Gastroesophageal sphincter (tissue), 4 donors: Measurements from ENCODE around the gene FAXC. TPM values are rescaled to one million over a fixed set of nuclear protein-coding genes. Genes with fewer than 3 reads are reported as not detected.

Experiments
- ATAC-seq: fragments of 150-250 bp; one replicate; pipeline ENCODE4 v1.9.1; 2016; ENCODE audit warnings: mild to moderate bottlenecking, moderate library complexity
- H3K27ac ChIP-seq, 4 donors: fragments of 200-600 bp; sonication (generic) in 3 of 4; 1 replicate in 3 of 4; 2 replicates in 1 of 4; pipeline ENCODE4 v1.5.1; 2016 to 2019
- H3K27me3 ChIP-seq: fragments of 200-600 bp; sonication (generic); one replicate; pipeline ENCODE4 v1.5.1; 2019
- H3K36me3 ChIP-seq, 2 donors: fragments of 200-600 bp; sonication (generic); one replicate each; pipeline ENCODE4 v1.5.1; 2019; ENCODE audit warnings: control low read depth in 1 of 2
- H3K4me1 ChIP-seq, 3 donors: fragments of 200-600 bp; sonication (generic); 1 replicate in 2 of 3; 2 replicates in 1 of 3; pipeline ENCODE4 v1.5.1; 2016 to 2019; ENCODE audit warnings: control low read depth in 2 of 3
- H3K4me3 ChIP-seq, 2 donors: fragments of 200-600 bp; sonication (generic); one replicate each; pipeline ENCODE4 v1.5.1; 2019; ENCODE audit warnings: mild to moderate bottlenecking in 1 of 2, moderate library complexity in 1 of 2
- H3K9me3 ChIP-seq, 3 donors: fragments of 200-600 bp; sonication (generic); one replicate each; pipeline ENCODE4 v1.5.1; 2017 to 2019; ENCODE audit warnings: control low read depth in 2 of 3
- EP300 ChIP-seq: sonication (generic); formaldehyde crosslinking; IDR thresholded peaks from one replicate; pipeline ENCODE4 v1.6.1; 2017; ENCODE audit warnings: antibody characterized with exemption, mild to moderate bottlenecking
- POLR2A ChIP-seq, 2 donors: fragments of 450-650 bp; IDR thresholded peaks; one replicate each; pipeline ENCODE4 v1.6.1; 2017; ENCODE audit warnings: antibody characterized with exemption in 2 of 2, mild to moderate bottlenecking in 2 of 2, moderate library complexity in 1 of 2
- POLR2AphosphoS5 ChIP-seq: sonication (generic); formaldehyde crosslinking; IDR thresholded peaks from one replicate; pipeline ENCODE4 v1.6.1; 2017; ENCODE audit warnings: antibody characterized with exemption
- WGBS, 2 donors: methylation state at CpG; one replicate each; pipeline ENCODE4 v1.1.5; 2018; ENCODE audit warnings: low coverage in 1 of 2; 5-methylcytosine and 5-hydroxymethylcytosine counted together
- total RNA-seq, 4 donors: library from RNA; depleted of rRNA; stranded (reverse); fragments of >200 nt; gene quantifications; one replicate each; pipeline ENCODE4 v1.1.0, GENCODE V29; 2016
- TF ChIP-seq, protein P1 (sequence below), 4 experiments: fragments of 200-600 bp in 2 of 4; fragments of 450-650 bp in 2 of 4; sonication (generic) in 1 of 4; IDR thresholded peaks; one replicate each; pipeline ENCODE4 v1.5.1; 2017 to 2019; ENCODE audit warnings: antibody characterized with exemption in 4 of 4, mild to moderate bottlenecking in 2 of 4, moderate library complexity in 2 of 4

Gene FAXC
- total RNA-seq, 4 donors from 2014 or later: 18.4 to 48.4 (median 22.6) TPM

DNA sequence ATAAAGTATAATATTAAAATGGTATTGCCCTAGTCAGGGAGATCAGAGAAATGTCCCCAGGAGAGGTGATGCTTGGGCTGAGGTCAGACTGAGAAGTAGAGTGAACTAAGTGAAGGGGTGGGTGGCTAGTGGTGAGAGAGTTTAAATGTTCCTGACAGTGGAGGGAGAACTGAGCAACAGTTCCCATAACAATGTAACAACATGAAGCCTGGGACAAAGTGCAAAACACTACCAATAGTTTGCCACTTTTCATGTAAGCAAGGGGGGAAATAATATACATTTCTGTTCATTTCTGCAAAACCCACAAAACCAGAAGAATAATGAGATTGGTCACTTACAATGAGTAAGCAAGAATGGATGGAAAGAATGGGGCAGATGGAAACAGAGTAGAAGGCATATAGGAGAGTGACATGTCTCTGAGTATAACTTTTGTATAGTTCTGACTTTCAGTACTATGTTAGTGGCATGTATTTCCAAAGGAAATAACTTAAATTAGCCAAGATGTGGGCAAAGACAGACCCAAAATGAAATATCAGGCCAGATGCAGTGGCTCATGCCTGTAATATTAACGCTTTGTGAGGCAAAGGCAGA is 13.3 kb upstream of the FAXC start:
- H3K27ac ChIP-seq: no peak overlapping the region
- WGBS, 2 donors: 89 to 91% methylated on average over 1 of the region's 1 CpG
- H3K4me1 ChIP-seq: no peaks in the 10 kb centered on the region
- no peak overlapping the region for H3K4me3 ChIP-seq
- ATAC-seq: no peak
- H3K36me3 ChIP-seq: no peaks in the 10 kb centered on the region
- no peaks in the 10 kb centered on the region for H3K27me3 ChIP-seq
- H3K9me3 ChIP-seq: no peaks in the 10 kb centered on the region
- TF ChIP-seq, protein P1, sequence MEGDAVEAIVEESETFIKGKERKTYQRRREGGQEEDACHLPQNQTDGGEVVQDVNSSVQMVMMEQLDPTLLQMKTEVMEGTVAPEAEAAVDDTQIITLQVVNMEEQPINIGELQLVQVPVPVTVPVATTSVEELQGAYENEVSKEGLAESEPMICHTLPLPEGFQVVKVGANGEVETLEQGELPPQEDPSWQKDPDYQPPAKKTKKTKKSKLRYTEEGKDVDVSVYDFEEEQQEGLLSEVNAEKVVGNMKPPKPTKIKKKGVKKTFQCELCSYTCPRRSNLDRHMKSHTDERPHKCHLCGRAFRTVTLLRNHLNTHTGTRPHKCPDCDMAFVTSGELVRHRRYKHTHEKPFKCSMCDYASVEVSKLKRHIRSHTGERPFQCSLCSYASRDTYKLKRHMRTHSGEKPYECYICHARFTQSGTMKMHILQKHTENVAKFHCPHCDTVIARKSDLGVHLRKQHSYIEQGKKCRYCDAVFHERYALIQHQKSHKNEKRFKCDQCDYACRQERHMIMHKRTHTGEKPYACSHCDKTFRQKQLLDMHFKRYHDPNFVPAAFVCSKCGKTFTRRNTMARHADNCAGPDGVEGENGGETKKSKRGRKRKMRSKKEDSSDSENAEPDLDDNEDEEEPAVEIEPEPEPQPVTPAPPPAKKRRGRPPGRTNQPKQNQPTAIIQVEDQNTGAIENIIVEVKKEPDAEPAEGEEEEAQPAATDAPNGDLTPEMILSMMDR (IDR thresholded peaks at IDR 0.05): no peak
- no peak for TF ChIP-seq POLR2AphosphoS5
- TF ChIP-seq EP300: no peak
- TF ChIP-seq POLR2A (IDR thresholded peaks at IDR 0.05): no peak

DNA sequence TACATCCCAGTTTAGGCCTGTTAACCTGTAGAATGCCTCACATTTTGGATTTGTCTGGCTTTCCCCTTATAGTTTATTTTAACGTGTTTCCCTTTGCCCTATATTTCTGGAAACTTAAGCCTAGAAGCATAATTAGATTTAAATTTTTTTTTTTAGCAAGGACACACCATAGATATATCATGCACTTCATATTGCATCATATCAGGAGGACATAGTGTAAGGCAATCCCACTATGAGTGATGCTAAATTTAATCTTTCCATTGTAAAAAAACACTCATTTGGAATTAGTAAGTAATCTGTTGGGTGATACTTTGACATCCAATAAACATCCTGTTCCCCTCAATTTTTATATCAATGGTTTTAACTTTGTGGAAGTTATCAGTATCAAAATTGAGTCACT is 10.3 kb upstream of the FAXC start:
- no peaks in the 10 kb centered on the region for H3K9me3 ChIP-seq
- ATAC-seq: no peak
- H3K36me3 ChIP-seq: no peaks in the 10 kb centered on the region
- WGBS, 2 donors: 70 to 88% methylated on average over 1 of the region's 1 CpG
- H3K27me3 ChIP-seq: peaks cover 4% of the 10 kb centered on the region
- no peak overlapping the region for H3K4me3 ChIP-seq
- no peaks in the 10 kb centered on the region for H3K4me1 ChIP-seq
- no peak for TF ChIP-seq POLR2A (IDR thresholded peaks at IDR 0.05)
- TF ChIP-seq, protein P1 (IDR thresholded peaks at IDR 0.05): no peak
- no peak overlapping the region for H3K27ac ChIP-seq

DNA sequence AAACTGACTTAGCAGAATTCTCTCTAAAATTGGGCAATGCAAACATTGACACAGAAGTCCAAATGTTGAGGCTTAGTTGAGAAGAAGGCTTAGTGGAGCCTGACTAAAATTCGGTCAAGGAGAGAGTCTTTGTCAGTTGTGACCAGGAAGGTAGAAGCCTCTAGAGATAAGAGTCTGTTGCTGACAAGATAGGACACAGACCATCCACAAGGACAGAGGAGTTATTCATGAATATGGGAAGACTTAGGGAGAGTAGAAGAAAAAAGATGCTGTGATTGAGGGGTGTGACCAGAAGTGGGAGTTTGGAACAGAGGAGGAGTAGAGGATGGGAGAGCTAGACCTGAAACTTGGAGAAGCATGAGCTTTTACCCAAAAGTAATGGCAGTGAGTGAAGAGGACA is 7.2 kb upstream of the FAXC start:
- Histone ChIP-seq H3K4me3 (no peak overlapping the region), H3K27ac (no peak overlapping the region), H3K27me3 (peaks cover 9% of the 10 kb centered on the region), H3K4me1 (no peaks in the 10 kb centered on the region), H3K36me3 (no peaks in the 10 kb centered on the region), H3K9me3 (no peaks in the 10 kb centered on the region)
- ATAC-seq: no peak
- 60 to 91% methylated on average over 1 of the region's 1 CpG for WGBS, 2 donors
- TF ChIP-seq, protein P1 (IDR thresholded peaks at IDR 0.05): no peak
- TF ChIP-seq POLR2A (IDR thresholded peaks at IDR 0.05) (no peak), POLR2AphosphoS5 (no peak), EP300 (no peak)

DNA sequence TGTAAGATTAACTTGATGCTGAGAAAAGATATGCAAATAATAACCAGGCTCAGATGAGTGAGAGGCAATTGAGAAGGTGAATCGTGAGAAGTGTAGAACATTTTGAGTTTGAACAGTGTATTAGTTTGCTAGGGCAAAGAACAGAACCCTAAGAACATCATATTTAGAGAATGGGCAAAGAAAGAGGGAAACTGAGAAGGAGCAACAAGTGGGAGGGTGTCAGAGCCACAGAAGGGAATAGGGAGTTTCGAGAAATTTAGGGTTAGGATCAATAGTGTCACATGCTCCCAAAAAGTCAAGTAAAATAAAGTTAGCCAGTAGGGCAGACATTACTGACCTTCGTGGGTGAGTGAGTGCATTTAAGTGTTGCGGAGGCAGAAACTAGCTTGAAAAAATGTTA is 5.5 kb upstream of the FAXC start:
- H3K27ac ChIP-seq: no peak overlapping the region
- H3K9me3 ChIP-seq: no peaks in the 10 kb centered on the region
- H3K27me3 ChIP-seq: peaks cover 9% of the 10 kb centered on the region
- peaks cover 0 to 10% (median 0%) of the 10 kb centered on the region in 3 donors for H3K4me1 ChIP-seq
- ATAC-seq: no peak
- TF ChIP-seq POLR2A (IDR thresholded peaks at IDR 0.05) (no peak), POLR2AphosphoS5 (no peak), EP300 (no peak)
- TF ChIP-seq, protein P1 (IDR thresholded peaks at IDR 0.05): no peak
- no peaks in the 10 kb centered on the region for H3K36me3 ChIP-seq
- 65 to 80% methylated on average over 4 of the region's 4 CpGs for WGBS, 2 donors
- no peak overlapping the region for H3K4me3 ChIP-seq

DNA sequence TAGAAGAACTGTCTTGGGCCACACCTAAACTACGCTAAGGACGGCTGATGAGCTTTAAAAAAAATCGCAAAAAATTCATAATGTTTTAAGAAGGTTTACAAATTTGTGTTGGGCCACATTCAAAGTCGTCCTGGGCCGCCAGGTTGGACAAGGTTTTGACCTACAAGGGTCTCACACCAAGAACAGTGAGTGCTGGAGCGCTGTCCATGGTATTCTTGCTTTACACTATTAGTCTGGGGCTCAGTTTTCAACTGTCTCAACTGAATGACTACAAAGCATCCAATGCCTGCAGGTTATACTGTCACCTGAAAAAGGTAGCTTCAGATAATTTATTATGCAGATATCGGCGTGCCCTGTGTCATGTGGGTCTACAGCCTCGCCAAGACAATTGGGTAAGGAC is 3.7 kb upstream of the FAXC start:
- no peak overlapping the region for H3K27ac ChIP-seq
- 79 to 82% methylated on average over 9 of the region's 9 CpGs for WGBS, 2 donors
- TF ChIP-seq POLR2A (IDR thresholded peaks at IDR 0.05) (no peak), POLR2AphosphoS5 (no peak), EP300 (no peak)
- TF ChIP-seq, protein P1 (IDR thresholded peaks at IDR 0.05): no peak
- peaks cover 15% of the 10 kb centered on the region for H3K27me3 ChIP-seq
- H3K9me3 ChIP-seq: no peaks in the 10 kb centered on the region
- H3K4me1 ChIP-seq: peaks cover 0 to 26% (median 0%) of the 10 kb centered on the region in 3 donors
- no peaks in the 10 kb centered on the region for H3K36me3 ChIP-seq
- no peak for ATAC-seq
- H3K4me3 ChIP-seq: no peak overlapping the region
